HG02938 (cell line): ENCODE measurements around the gene SPNS2.

Experiments
- ATAC-seq: cut with Tn5 transposase; IDR thresholded peaks from one replicate; pipeline ENCODE4 v1.9.1; 2021; ENCODE audit warnings: mild to moderate bottlenecking, moderate library complexity; ENCODE audit not compliant: unreplicated experiment

The SPNS2 gene

DNA sequence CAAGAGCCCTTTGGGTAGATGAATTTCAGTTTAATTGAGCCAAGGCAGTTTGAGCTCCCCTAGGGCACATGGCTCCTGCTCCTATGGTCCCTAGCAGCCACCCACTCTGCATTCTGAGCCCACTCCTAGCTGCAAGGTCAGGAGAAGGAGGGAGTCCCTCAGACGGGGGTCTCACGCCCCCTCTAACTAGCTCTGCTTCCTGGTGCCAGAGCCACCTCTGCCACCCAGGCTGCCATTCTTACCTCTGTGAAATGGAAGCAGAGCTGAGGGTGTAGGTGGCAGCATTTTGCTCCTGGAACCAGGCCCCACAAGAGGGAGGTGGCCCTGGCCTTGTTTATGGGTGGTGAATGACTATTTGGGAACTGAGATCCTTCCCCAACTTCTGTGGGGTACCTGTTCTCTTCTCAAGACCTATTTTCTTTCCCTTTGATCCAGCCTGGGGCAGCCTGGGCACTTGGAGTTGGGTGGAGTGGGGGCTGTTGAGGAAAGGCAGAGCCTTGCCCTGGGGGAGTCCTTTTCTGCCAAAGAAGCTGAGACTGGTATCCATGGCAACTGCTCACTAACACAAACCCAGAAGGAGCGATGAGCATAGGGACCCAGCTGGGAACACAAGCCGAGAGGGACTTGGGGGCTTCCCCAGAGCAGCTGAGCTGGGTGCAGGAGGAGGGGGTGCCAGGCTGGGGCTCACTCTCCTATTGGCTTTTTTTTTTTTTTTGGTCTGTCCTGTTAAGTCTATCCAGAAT lies 4.8 kb downstream of the SPNS2 start:
- no peak for ATAC-seq

- no peak for ATAC-seq
Measured at GRCh38 chr17:4504188-4504587, 5.5 kb downstream of the SPNS2 start.

- no peak for ATAC-seq
Measured at GRCh38 chr17:4505187-4505586, 6.5 kb downstream of the SPNS2 start.

DNA sequence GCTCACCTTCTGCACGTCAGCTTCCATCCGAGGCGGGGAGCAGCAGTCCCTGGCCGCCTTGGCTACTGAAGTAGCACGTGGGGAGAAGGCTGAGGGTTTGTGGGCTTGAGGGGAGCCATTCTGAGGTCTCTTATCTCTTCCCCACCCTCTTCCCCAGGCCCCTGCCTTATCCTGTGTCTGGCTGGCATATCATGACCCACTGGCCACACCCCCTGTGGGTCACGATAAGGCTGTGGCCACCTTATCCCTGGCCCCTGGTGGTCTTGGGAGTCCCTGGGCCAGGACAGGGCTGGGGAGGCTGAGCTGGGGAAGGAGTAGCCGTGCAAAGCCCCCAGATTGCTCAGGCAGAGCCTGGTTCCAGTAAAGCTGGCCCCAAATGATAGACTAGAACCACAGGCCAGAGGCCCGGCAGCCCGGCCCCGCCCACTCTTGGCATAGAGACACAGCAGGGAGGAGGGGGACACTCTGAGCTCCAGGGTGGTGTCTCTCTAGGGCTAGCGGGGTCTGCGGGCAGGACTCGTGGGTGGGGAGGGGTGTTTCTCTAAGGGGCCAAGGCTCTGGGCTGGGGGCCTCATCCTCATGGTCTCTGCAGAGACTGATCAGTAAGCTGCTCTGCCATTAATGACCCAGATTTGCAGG lies 7.6 kb downstream of the SPNS2 start:
- no peak for ATAC-seq

- ATAC-seq: no peak
Measured at GRCh38 chr17:4506892-4507291, 8.2 kb downstream of the SPNS2 start.

DNA sequence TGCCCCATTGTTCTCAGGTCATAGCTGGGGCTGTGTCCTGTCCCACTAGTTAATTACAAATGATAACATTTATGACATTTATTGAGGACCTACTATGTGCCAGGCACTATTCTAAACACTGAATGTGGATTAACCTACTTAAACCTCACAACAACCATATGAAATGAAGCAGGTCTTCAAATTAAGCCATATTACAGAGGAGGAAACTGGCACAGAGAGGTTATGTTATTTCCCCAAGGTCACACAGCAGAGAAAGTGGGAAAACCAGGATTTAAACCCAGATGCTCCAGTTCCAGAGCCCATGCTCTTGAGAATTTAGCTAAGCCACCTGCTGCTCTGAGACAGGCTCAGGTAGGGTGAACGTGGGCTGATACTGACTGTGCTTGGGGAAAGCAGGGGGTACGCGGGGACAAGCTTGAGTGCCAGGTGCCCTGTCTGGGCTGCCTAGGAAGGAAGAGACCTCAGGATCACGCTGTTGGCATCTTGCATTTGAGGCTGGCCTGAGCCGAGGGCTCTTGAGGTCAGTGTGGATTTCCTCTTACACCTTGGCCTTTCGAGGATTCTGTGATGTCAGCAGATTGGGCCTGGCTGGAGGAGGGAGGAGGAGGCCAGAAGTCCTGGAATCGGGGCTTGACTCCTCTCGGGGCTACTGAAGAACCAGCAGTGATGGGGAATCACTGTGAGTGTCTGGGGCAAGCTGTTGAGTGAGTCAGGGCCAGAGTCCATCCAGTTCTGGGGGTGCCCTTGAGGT lies 8.9 kb downstream of the SPNS2 start:
- ATAC-seq: no peak

DNA sequence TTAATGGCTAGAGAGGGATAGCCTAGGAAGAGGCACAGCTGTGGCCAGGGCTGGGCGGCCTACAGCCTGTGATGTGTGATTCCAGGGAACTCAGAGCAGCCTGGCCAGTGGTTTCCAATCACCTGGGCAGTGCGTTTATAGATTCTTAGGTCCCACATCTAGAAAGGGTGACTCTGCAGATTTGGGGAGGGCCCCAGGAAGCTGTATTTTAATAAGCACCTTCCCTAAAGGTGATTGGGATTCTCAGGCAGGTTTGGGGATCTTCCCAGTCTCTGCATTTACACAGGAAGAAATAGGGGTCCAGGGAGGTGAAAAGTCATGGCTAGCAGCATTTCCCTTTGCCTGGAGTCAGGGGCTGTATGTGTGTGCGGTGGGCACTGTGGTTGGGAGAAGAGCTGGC lies 9.5 kb downstream of the SPNS2 start:
- no peak for ATAC-seq

- ATAC-seq: no peak
Measured at GRCh38 chr17:4509401-4509800, 10.7 kb downstream of the SPNS2 start.

GRCh38 chr17:4509923-4510617 lies 11.4 kb downstream of the SPNS2 start:
- ATAC-seq: no peak

DNA sequence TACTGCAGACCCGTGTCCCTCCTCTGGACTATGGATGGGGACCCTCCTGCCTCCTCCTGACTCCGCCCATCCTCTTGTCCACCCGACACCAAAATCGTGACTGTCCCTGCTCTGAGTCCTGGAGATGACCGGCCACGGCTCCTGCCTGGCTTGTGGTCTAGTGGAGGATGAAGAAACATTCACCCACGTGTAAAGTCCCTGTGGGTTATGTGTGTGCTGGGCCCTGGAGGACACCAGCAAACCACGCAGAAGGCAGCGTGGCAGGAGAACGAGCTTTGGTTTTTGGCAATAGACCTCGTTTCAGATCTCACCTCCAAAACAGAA lies 11.9 kb downstream of the SPNS2 start:
- ATAC-seq: no peak

DNA sequence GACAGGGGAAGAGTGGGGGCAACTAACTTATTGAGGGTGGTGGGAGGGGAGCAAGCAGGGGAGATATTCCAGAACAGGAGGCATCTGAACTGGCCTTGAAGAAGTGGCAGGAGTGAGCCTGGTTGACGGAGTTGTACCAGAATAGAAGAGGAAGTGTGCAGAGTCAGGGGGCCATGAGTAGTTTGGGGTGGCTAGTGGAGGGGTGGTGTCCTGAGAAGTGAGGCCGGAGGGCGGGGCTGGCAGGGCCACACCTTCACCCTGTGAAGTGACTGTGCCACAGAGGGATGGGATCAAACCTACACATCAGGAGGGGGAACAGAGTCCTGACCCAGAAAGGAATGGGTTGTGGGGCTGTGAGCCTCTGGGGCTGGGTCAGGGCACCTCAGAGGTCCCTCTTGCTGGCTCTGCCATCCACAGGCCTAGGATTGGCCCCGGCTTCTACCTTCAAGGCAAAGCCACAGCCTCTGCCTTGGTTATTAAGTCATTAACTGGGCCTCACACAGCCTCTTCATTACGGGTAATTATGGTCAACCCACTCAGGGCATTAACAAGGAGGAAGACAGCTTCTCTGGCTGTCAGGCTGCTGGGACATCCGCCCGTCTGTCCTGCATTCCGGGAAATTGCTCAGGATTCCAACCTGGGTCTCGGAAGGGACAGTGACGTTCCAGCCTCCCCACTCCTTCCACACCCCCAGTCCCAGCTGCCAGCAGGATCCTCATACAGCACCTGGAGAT lies 12.7 kb downstream of the SPNS2 start:
- ATAC-seq: no peak

DNA sequence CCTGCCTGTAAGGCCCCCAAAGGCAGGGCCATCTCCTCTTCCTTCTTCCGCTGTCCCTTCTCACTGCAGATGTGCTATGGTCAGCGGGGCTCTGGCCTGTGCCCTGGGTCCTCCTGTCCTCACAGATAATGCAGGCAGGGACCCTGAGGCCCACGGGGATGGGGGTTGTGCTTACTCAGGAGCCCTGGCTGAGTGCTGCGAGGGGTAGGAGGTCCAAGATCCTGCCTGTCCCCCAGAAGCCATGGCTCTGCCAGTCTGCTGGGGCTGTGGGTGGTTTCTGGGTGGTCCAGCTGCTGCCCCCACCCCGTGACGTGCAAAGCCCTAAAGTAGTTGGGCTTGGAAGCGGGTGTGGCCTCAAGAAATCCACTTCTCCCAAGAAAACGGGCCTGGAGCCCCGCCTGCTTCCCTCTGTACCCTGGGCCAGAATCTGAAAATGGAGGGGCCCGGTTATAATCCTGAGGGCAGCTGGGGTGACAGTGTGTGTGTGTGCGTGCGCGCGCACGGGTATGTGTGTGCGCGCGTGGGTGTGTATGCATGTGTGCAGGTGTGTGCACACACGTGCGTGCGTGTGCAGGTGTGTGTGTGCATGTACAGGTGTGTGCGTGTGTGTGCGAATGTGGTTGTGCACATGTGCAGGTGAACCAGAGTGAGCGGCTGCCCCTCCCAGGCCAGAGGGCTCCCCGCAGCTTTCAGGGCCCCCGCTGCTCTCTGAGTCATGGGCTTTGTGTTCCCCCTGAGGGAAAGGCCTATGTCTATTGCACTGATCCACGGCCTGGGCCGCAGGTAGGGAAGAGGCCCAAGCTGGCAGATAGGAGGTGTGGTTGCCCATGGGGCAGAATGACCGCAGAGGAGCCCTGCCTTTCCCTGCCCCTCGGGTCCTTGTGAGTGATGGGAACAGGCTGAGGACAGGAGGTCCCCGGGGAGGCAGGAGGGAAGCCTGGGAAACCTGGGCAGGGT lies 13.8 kb downstream of the SPNS2 start:
- no peak for ATAC-seq

- no peak for ATAC-seq
Measured at GRCh38 chr17:4513113-4514032, 14.7 kb downstream of the SPNS2 start.

GRCh38 chr17:4514206-4514605 lies 15.5 kb downstream of the SPNS2 start:
- ATAC-seq: no peak

- no peak for ATAC-seq
Measured at GRCh38 chr17:4514779-4515178, 16.1 kb downstream of the SPNS2 start.

DNA sequence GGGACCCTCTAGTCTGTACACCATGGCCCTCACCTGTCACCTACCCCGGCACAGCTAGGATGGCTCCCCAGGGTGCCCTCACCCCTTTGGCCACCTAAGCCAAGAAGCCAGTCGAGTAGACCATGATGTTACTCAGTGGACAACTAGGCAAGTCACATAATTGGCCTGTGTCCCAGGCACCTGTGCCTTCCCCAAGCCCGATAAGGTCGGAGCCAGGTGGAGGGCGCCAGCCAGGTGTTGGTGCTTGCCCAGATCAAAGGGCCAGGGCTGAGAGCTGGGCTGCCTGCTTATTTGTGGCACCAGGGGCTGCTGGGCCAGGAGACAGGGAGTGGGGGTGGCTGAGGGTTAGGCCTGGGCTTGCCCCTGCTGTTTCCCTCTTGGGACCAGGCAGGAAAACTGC lies 16.8 kb downstream of the SPNS2 start:
- no peak for ATAC-seq

DNA sequence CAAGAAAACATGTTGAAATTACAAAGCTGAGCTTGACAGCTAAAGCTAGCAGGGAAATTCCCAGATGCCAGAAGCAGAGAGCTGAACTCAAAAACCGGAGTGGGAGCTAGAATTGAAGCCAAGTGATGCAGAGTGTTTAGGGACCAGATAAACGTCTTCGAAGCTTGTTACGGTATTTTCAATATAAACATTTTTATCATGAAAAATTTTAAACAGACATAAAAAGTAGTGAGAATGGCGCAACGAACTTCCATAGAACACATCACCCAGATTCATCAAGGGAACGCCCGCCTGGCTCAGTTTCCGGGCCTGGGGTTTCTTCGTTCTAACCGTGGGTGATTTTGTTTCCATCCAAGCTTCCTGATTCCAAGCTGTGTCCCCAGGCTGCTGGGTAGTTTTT lies 18.1 kb downstream of the SPNS2 start:
- no peak for ATAC-seq

- no peak for ATAC-seq
Measured at GRCh38 chr17:4518901-4519300, 20.2 kb downstream of the SPNS2 start.

DNA sequence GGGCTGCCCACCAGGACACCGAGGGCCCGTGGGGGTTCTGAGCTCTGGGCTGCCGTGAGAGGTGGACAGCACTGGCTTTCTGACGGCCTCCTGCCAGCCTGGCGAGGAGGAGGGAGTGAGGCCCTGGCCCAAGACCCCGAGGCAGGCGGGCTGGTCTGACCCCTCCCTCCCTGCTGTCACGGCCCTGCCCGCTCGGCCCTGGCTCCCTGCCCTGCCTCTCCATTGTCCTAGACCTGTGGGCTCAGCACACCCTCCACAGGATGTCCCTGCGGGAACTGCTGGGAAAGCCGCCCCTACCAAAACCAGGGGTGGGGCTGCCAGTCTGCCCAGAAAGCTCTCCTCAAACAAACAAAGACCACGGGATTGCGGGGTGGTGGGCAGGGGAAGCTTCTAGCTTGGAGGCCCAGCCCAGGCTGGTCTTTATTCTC lies 20.7 kb downstream of the SPNS2 start:
- ATAC-seq: no peak
